ENCODE data around the gene TARS3. TPM values are rescaled to one million over a fixed set of nuclear protein-coding genes. Genes with fewer than 3 reads are reported as not detected.

Gene TARS3
- total and polyA plus RNA-seq, 2 donors (not counting 1 experiment from before 2014, with no cell fraction given): 9.7 to 27.0 TPM

DNA sequence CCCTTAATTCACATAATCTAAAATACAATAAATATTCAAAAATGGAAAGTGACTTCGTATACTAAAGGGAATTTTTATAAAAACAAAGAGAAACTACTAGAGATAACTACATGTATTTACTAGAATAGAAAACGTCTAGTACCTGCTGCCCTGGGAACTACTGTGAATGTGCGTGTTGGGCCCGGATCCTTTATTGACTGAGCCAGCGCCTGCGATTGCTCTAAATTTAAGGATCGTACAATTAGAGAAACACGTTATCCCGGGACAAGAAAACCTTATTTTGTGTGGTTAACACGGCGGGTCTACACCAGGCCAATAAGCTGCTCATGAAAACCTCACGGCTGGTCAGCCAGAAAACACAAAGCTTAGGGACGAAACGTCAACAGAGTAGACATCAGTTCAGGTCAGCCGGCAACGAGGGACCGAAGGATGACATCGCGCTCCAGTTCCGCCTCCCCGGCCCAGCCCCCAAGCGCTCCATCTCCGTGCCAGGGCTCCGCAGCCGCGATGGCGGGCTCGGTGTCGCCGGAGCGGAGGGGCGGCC, 72.6 kb downstream of the TARS3 start:
- under 1% methylated on average over 31 of the region's 32 CpGs for WGBS (ENCODE audit: insufficient coverage)
- H4K20me1 ChIP-seq (ENCODE audit: control insufficient read depth, insufficient read depth, low read length, poor library complexity, severe bottlenecking): peaks cover 13% of the 10 kb centered on the region
- TF ChIP-seq EZH2 (IDR thresholded peaks at IDR 0.05; ENCODE audit: borderline replicate concordance, insufficient read depth, low read depth, low read length, poor library complexity, severe bottlenecking): no peak
- TF ChIP-seq, protein P1, sequence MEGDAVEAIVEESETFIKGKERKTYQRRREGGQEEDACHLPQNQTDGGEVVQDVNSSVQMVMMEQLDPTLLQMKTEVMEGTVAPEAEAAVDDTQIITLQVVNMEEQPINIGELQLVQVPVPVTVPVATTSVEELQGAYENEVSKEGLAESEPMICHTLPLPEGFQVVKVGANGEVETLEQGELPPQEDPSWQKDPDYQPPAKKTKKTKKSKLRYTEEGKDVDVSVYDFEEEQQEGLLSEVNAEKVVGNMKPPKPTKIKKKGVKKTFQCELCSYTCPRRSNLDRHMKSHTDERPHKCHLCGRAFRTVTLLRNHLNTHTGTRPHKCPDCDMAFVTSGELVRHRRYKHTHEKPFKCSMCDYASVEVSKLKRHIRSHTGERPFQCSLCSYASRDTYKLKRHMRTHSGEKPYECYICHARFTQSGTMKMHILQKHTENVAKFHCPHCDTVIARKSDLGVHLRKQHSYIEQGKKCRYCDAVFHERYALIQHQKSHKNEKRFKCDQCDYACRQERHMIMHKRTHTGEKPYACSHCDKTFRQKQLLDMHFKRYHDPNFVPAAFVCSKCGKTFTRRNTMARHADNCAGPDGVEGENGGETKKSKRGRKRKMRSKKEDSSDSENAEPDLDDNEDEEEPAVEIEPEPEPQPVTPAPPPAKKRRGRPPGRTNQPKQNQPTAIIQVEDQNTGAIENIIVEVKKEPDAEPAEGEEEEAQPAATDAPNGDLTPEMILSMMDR (IDR thresholded peaks at IDR 0.05): no peak
- H3K9me3 ChIP-seq (ENCODE audit: control extremely low read depth in 1 of 3, control insufficient read depth in 2 of 3, insufficient read depth in 1 of 3, low read length in 2 of 3): no peaks in the 10 kb centered on the region
- Mint-ChIP-seq H3K4me3 (peak overlapping the region; percentile 93), H3K27me3 (no peaks in the 10 kb centered on the region), H3K9me3 (ENCODE audit: insufficient read depth) (no peaks in the 10 kb centered on the region), H3K27ac (peak overlapping the region; percentile 98), H3K4me1 (peaks cover 33% of the 10 kb centered on the region)
- peak overlapping the region; percentile 93 for H3K9ac ChIP-seq (ENCODE audit: low read length)
- ChIA-PET CTCF (interaction anchor here (0.7 to 3.9 kb wide), 4 partner anchors 9 to 357 kb away, joined by 4 to 18 read pairs (median 4); partner anchors contain the start of gene SNRPA1), POLR2A (interaction anchor here (1.0 to 2.3 kb wide), 4 partner anchors 73 to 400 kb away, joined by 3 to 14 read pairs (median 5); partner anchors contain the start of genes CHSY1, SNRPA1 and TARS3)
- ATAC-seq (ENCODE audit: low read depth) (peak; percentile 48), DNase-seq (no peak)
- peaks cover 59% of the 10 kb centered on the region for H3K79me2 ChIP-seq (ENCODE audit: control insufficient read depth, insufficient read depth, low read length)
- H3K4me2 ChIP-seq (replicated peaks; ENCODE audit: low read depth, low read length, poor library complexity, severe bottlenecking): peak overlapping the region; percentile 93
- H3K36me3 ChIP-seq (replicated peaks in 1 of 2; ENCODE audit: control extremely low read depth in 1 of 2, control insufficient read depth in 1 of 2, extremely low read depth in 1 of 2, insufficient read depth in 2 of 2, low read length in 1 of 2): peaks cover 0 to 34% of the 10 kb centered on the region in 2 experiments
- H3K4me3 ChIP-seq (ENCODE audit: control extremely low read depth in 1 of 5, extremely low read depth in 1 of 5, insufficient read depth in 1 of 5, low read depth in 2 of 5, low read length in 4 of 5): peak overlapping the region; percentile 79 to 94 (median 89)
- intact Hi-C loops (cut with micrococcal nuclease): loop anchor here (1.0 to 5.0 kb wide), 5 partner anchors 10 to 734 kb away; partner anchors contain the start of genes LRRK1, SNRPA1 and TARS3
- H3K27me3 ChIP-seq (replicated peaks in 1 of 4; ENCODE audit: control extremely low read depth in 1 of 4, control insufficient read depth in 3 of 4, insufficient read depth in 4 of 4, low read length in 3 of 4): no peaks in the 10 kb centered on the region
- H3K27ac ChIP-seq (ENCODE audit: low read length in 2 of 2): peak overlapping the region; percentile 94 to 98
- H2AFZ ChIP-seq (ENCODE audit: insufficient read depth, low read depth, low read length, poor library complexity, severe bottlenecking): peak overlapping the region; percentile 92
- peaks cover 21 to 23% of the 10 kb centered on the region in 2 donors for H3K4me1 ChIP-seq (ENCODE audit: control insufficient read depth in 2 of 2, insufficient read depth in 2 of 2, low read length in 2 of 2)

DNA sequence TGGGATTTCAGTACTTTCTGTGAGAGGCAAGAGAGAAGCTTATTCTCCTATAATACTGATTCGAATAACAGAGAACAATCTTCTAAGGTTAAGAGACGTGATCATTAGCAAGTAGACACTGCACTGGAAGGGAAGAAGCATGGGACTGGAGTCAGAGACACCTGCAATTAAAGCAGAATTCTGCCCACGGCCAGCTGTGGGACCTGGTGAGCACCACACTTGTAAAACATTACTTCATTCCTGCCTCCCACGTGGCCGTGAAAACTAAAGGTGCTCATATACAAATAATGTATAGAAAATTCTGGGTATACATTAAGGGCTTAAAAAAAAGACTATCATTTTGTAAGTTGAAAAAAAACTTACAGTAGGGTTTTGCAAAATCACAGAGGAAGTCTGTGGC, 74.1 kb downstream of the TARS3 start:
- POLR2A ChIA-PET: no interaction called here
- Histone ChIP-seq H3K36me3 (replicated peaks in 1 of 2; ENCODE audit: control extremely low read depth in 1 of 2, control insufficient read depth in 1 of 2, extremely low read depth in 1 of 2, insufficient read depth in 2 of 2, low read length in 1 of 2) (peaks cover 0 to 49% of the 10 kb centered on the region in 2 experiments), H3K4me3 (ENCODE audit: control extremely low read depth in 1 of 5, extremely low read depth in 1 of 5, insufficient read depth in 1 of 5, low read depth in 2 of 5, low read length in 4 of 5) (no peak overlapping the region), H3K9ac (ENCODE audit: low read length) (no peak overlapping the region), H3K9me3 (ENCODE audit: control extremely low read depth in 1 of 3, control insufficient read depth in 2 of 3, insufficient read depth in 1 of 3, low read length in 2 of 3) (no peaks in the 10 kb centered on the region), H4K20me1 (ENCODE audit: control insufficient read depth, insufficient read depth, low read length, poor library complexity, severe bottlenecking) (peaks cover 20% of the 10 kb centered on the region), H3K4me2 (replicated peaks; ENCODE audit: low read depth, low read length, poor library complexity, severe bottlenecking) (no peak overlapping the region), H3K27ac (ENCODE audit: low read length in 2 of 2) (peak overlapping the region in 1 of 2 donors; percentile 17), H2AFZ (ENCODE audit: insufficient read depth, low read depth, low read length, poor library complexity, severe bottlenecking) (no peak overlapping the region), H3K27me3 (replicated peaks in 1 of 4; ENCODE audit: control extremely low read depth in 1 of 4, control insufficient read depth in 3 of 4, insufficient read depth in 4 of 4, low read length in 3 of 4) (no peaks in the 10 kb centered on the region), H3K79me2 (ENCODE audit: control insufficient read depth, insufficient read depth, low read length) (peaks cover 60% of the 10 kb centered on the region), H3K4me1 (ENCODE audit: control insufficient read depth in 2 of 2, insufficient read depth in 2 of 2, low read length in 2 of 2) (peaks cover 21 to 23% of the 10 kb centered on the region in 2 donors)
- TF ChIP-seq EZH2 (IDR thresholded peaks at IDR 0.05; ENCODE audit: borderline replicate concordance, insufficient read depth, low read depth, low read length, poor library complexity, severe bottlenecking): no peak
- TF ChIP-seq, protein P1 (IDR thresholded peaks at IDR 0.05): no peak
- Mint-ChIP-seq H3K4me3 (peak overlapping the region; percentile 93), H3K9me3 (ENCODE audit: insufficient read depth) (no peaks in the 10 kb centered on the region), H3K27me3 (no peaks in the 10 kb centered on the region), H3K4me1 (peaks cover 33% of the 10 kb centered on the region), H3K27ac (no peak overlapping the region)
- WGBS (ENCODE audit: insufficient coverage): no CpG with 5 or more reads among the region's 5 CpGs
- intact Hi-C loops (cut with micrococcal nuclease): loop anchor here (5.0 kb wide), 2 partner anchors 643 to 733 kb away; partner anchors contain the start of gene LRRK1
- no peak for ATAC-seq (ENCODE audit: low read depth)
- CTCF ChIA-PET: interaction anchor here (1.1 to 2.1 kb wide), 3 partner anchors 9 to 360 kb away, joined by 3 to 9 read pairs (median 7); no protein-coding TSS in a partner anchor
- no peak for DNase-seq
